H1 (cell line): ENCODE results near the gene NEK11. TPM values are rescaled to one million over a fixed set of nuclear protein-coding genes. Genes with fewer than 3 reads are reported as not detected.

Source experiments
- GTF2F1 ChIP-seq: IDR thresholded peaks from 2 replicates; pipeline ENCODE4 v1.6.1; 2012; ENCODE audit warnings: low read depth, low read length, improper control_type of control experiment, borderline replicate concordance
- RFX5 ChIP-seq: IDR thresholded peaks from 2 replicates; pipeline ENCODE4 v1.6.1; 2011; ENCODE audit warnings: low read depth, low read length, improper control_type of control experiment, borderline replicate concordance
- TAF7 ChIP-seq: optimal IDR thresholded peaks from 2 replicates; pipeline ENCODE3; 2011; ENCODE audit warnings: low read depth, mild to moderate bottlenecking, inconsistent platforms, low read length, moderate library complexity, borderline replicate concordance
- polyA plus RNA-seq, 7 experiments: library from polyadenylated mRNA; depleted of rRNA in 3 of 7; stranded (reverse) in 5 of 7; unstranded in 2 of 7; fragments of >200 nt in 5 of 7; fragments of 200-250 nt in 2 of 7; gene quantifications; 1 replicate in 5 of 7; 2 replicates in 1 of 7; 4 replicates in 1 of 7; pipeline versions ENCODE4 v1.2.1 to v1.2.3, GENCODE V29; 2011 to 2013; ENCODE audit warnings: missing spikeins in 2 of 7, mixed read lengths in 2 of 7
- total RNA-seq: library from RNA; stranded (reverse); fragmentation: NEBNext Ultra II Directional; extraction: Animal tissue kit (Norgen Biotek cat#: 25700); gene quantifications from 2 replicates; pipeline ENCODE4 v1.2.1, GENCODE V29; 2021
- TF ChIP-seq, protein P1 (sequence below): IDR thresholded peaks from 2 replicates; pipeline ENCODE4 v1.6.1; 2011; ENCODE audit warnings: low read length, improper control_type of control experiment

Gene NEK11
- total and polyA plus RNA-seq, 2 of the 8 experiments (the other 6 are each of a cell fraction or from before 2014, with no cell fraction given) = 0.60 TPM; not detected in 1

DNA sequence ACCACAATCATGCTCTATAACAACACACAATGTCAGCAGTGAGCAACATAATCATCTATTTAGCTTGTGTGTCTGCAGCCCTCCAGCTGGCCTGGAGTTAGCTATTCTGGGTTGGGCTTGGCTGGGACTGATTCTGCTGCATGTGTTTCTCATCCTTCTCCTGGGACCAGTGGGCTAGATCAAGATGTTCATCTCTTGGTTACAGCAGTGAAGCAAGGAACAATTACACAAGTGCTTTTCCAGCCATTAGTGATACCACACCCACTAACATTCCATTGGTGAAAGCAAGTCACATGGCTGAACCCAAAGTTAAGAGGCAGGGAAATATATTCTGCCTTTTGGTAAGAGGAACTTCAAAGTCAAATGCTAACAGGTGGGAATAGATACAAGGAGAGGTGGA, 369.5 kb downstream of the NEK11 start (continued):
- TF ChIP-seq, protein P1, sequence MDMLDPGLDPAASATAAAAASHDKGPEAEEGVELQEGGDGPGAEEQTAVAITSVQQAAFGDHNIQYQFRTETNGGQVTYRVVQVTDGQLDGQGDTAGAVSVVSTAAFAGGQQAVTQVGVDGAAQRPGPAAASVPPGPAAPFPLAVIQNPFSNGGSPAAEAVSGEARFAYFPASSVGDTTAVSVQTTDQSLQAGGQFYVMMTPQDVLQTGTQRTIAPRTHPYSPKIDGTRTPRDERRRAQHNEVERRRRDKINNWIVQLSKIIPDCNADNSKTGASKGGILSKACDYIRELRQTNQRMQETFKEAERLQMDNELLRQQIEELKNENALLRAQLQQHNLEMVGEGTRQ = no peak
- TF ChIP-seq GTF2F1 = no peak
- TF ChIP-seq TAF7 = no peak
- TF ChIP-seq RFX5 = no peak
